ENCODE data around the gene SYT9. TPM values are rescaled to one million over a fixed set of nuclear protein-coding genes. Genes with fewer than 3 reads are reported as not detected.

Gene SYT9
- total and polyA plus RNA-seq, 2 of the 4 experiments (the other 2 are of a cell fraction) = not detected

- DNase-seq (no peak), ATAC-seq (ENCODE audit: low read depth) (no peak)
- Histone ChIP-seq H3K18ac (ENCODE audit: low read depth, low read length) (no peak overlapping the region), H4K20me1 (ENCODE audit: insufficient read depth, low read length) (no peaks in the 10 kb centered on the region), H3K4me1 (ENCODE audit: control insufficient read depth, insufficient read depth, low read length) (no peaks in the 10 kb centered on the region), H3K79me1 (ENCODE audit: low read depth in 1 of 2, low read length in 2 of 2) (no peaks in the 10 kb centered on the region), H4K5ac (ENCODE audit: low read depth, low read length) (no peak overlapping the region), H3K4ac (ENCODE audit: low read depth, low read length) (no peak overlapping the region), H2BK5ac (ENCODE audit: low read depth, low read length, poor library complexity, severe bottlenecking) (no peak overlapping the region), H3K14ac (replicated peaks; ENCODE audit: low read depth, low read length) (no peak overlapping the region), H4K91ac (ENCODE audit: insufficient read depth, low read depth, low read length) (no peak overlapping the region), H4K8ac (ENCODE audit: low read depth in 2 of 2, low read length in 2 of 2) (no peak overlapping the region), H3K9me3 (ENCODE audit: control insufficient read depth, insufficient read depth, low read length) (no peaks in the 10 kb centered on the region), H2AK5ac (ENCODE audit: low read depth, low read length) (no peak overlapping the region), H3K9me1 (ENCODE audit: insufficient read depth, low read length) (no peaks in the 10 kb centered on the region), H2BK120ac (ENCODE audit: low read depth, low read length) (no peak overlapping the region), H3K56ac (ENCODE audit: extremely low read depth, insufficient read depth, low read length) (no peak overlapping the region), H3K36me3 (ENCODE audit: control insufficient read depth, insufficient read depth, low read length) (no peaks in the 10 kb centered on the region), H2BK15ac (ENCODE audit: low read depth, low read length) (no peak overlapping the region), H3K27me3 (ENCODE audit: control insufficient read depth, insufficient read depth, low read length) (no peaks in the 10 kb centered on the region), H3K23ac (ENCODE audit: low read depth, low read length) (no peak overlapping the region), H3K27ac (ENCODE audit: insufficient read depth, low read length) (no peak overlapping the region), H3K9ac (ENCODE audit: low read depth, low read length) (no peak overlapping the region), H2AK9ac (replicated peaks; ENCODE audit: low read depth, low read length, poor library complexity) (no peak overlapping the region), H3K4me2 (ENCODE audit: low read depth, low read length) (no peak overlapping the region), H2AFZ (replicated peaks; ENCODE audit: low read length, poor library complexity) (no peak overlapping the region), H2BK20ac (ENCODE audit: low read depth, low read length) (no peak overlapping the region), H3K4me3 (ENCODE audit: insufficient read depth, low read depth, low read length) (no peak overlapping the region)
- TF ChIP-seq CEBPB (IDR thresholded peaks at IDR 0.05; ENCODE audit: low read depth, low read length) (no peak), RAD21 (IDR thresholded peaks at IDR 0.05; ENCODE audit: low read length) (no peak), CHD1 (IDR thresholded peaks at IDR 0.05; ENCODE audit: low read depth, low read length) (no peak), SMC3 (IDR thresholded peaks at IDR 0.05; ENCODE audit: low read depth, low read length) (no peak), RCOR1 (IDR thresholded peaks at IDR 0.05; ENCODE audit: insufficient replicate concordance, low read length) (no peak), MAZ (IDR thresholded peaks at IDR 0.05; ENCODE audit: borderline replicate concordance, low read depth, low read length) (no peak), BHLHE40 (IDR thresholded peaks at IDR 0.05; ENCODE audit: low read depth, low read length) (no peak), MXI1 (IDR thresholded peaks at IDR 0.05; ENCODE audit: borderline replicate concordance, low read depth, low read length) (no peak), NFE2L2 (IDR thresholded peaks at IDR 0.05; ENCODE audit: low read depth, low read length) (no peak), USF2 (IDR thresholded peaks at IDR 0.05; ENCODE audit: low read depth, low read length) (no peak), CTCF (conservative IDR thresholded peaks at IDR 0.05; ENCODE audit: low read depth, low read length) (no peak), ELK1 (IDR thresholded peaks at IDR 0.05; ENCODE audit: borderline replicate concordance, low read depth, low read length) (no peak), MAFK (IDR thresholded peaks at IDR 0.05; ENCODE audit: low read depth, low read length) (no peak), POLR2A (IDR thresholded peaks at IDR 0.05; ENCODE audit: low read depth, low read length) (no peak), FOS (IDR thresholded peaks at IDR 0.05; ENCODE audit: low read depth, low read length) (no peak)
- in situ Hi-C loops (cut with MboI; ENCODE audit: low sequenced_read_pairs) = no loop called here
- intact Hi-C loops (cut with micrococcal nuclease) = no loop called here
- POLR2A ChIA-PET (ENCODE audit: unreplicated experiment) = no interaction called here
- dilution Hi-C loops (cut with HindIII; ENCODE audit: low sequenced_read_pairs, unreplicated experiment) = no loop called here
- CTCF ChIA-PET = interaction anchor here (0.6 kb wide), 1 partner anchor 680 kb away, joined by 3 read pairs; no protein-coding TSS in a partner anchor
- no TSS peak for BruUV-seq (replicated peaks)
These were observed 165.6 kb downstream of the SYT9 start for GRCh38 chr11:7417328-7417727.
